ENCODE data around the gene DVL3.

DVL3 gene

GRCh38 chr3:184211718-184212117 is 56.5 kb downstream of the DVL3 start:
- no peak for TF ChIP-seq CTCF (IDR thresholded peaks at IDR 0.05; ENCODE audit: low read depth, low read length)
- Histone ChIP-seq H3K36me3 (no peaks in the 10 kb centered on the region), H3K9me3 (no peaks in the 10 kb centered on the region), H3K4me1 (peaks cover 4% of the 10 kb centered on the region), H3K27me3 (peaks cover 6% of the 10 kb centered on the region; the same call in 1 of the 2 replicates), H3K4me3 (ENCODE audit: low read depth, low read length) (no peak overlapping the region)
- no peak for DNase-seq

GRCh38 chr3:184218814-184219213 is 63.6 kb downstream of the DVL3 start:
- Histone ChIP-seq H3K27me3 (no peaks in the 10 kb centered on the region), H3K4me1 (no peaks in the 10 kb centered on the region), H3K9me3 (no peaks in the 10 kb centered on the region), H3K4me3 (ENCODE audit: low read depth, low read length) (no peak overlapping the region), H3K36me3 (no peaks in the 10 kb centered on the region)
- no peak for TF ChIP-seq CTCF (IDR thresholded peaks at IDR 0.05; ENCODE audit: low read depth, low read length)
- DNase-seq, result no peak

GRCh38 chr3:184222521-184222920 is 67.3 kb downstream of the DVL3 start:
- TF ChIP-seq CTCF (IDR thresholded peaks at IDR 0.05; ENCODE audit: low read depth, low read length), result no peak
- no peak for DNase-seq
- Histone ChIP-seq H3K4me3 (ENCODE audit: low read depth, low read length) (no peak overlapping the region), H3K27me3 (no peaks in the 10 kb centered on the region), H3K4me1 (no peaks in the 10 kb centered on the region; the same call in 1 of the 2 replicates), H3K9me3 (no peaks in the 10 kb centered on the region), H3K36me3 (no peaks in the 10 kb centered on the region)

All from BE2C (cell line).